NOMO-1 (cell line): ENCODE results near the gene MYORG.

ENCODE experiments used
- DNase-seq, 2 experiments: peaks; one replicate each; lab custom pipeline; 2025; ENCODE audit not compliant: unreplicated experiment in 2 of 2; lab: John Stamatoyannopoulos, UW

Gene MYORG

GRCh38 chr9:34385561-34386230 is 9.0 kb upstream of the MYORG start:
- no peak for DNase-seq

GRCh38 chr9:34384368-34385165 is 7.9 kb upstream of the MYORG start:
- no peak for DNase-seq

- no peak for DNase-seq
These were observed 7.2 kb upstream of the MYORG start for GRCh38 chr9:34383904-34384303.

- DNase-seq, result no peak
These were observed 6.2 kb upstream of the MYORG start for GRCh38 chr9:34382879-34383278.

- no peak for DNase-seq
These were observed 5.4 kb upstream of the MYORG start for GRCh38 chr9:34382054-34382453.

- no peak for DNase-seq
These were observed 4.6 kb upstream of the MYORG start for GRCh38 chr9:34381323-34381722.

- peak; percentile 78 to 87 for DNase-seq
These were observed 4.0 kb upstream of the MYORG start for GRCh38 chr9:34380511-34381315.

GRCh38 chr9:34380034-34380510 is 3.4 kb upstream of the MYORG start:
- no peak for DNase-seq

GRCh38 chr9:34379334-34380033 is 2.8 kb upstream of the MYORG start:
- peak; percentile 91 to 93 for DNase-seq

- DNase-seq, result no peak
These were observed 1.8 kb upstream of the MYORG start for GRCh38 chr9:34378376-34379060.

- peak; percentile 40 to 45 for DNase-seq
These were observed 677 bp upstream of the MYORG start for GRCh38 chr9:34377404-34377746.

GRCh38 chr9:34375901-34376595 is 650 bp downstream of the MYORG start:
- DNase-seq, result peak; percentile 27 to 47

- no peak for DNase-seq
These were observed 1.7 kb downstream of the MYORG start for GRCh38 chr9:34374905-34375552.

GRCh38 chr9:34374339-34374738 is 2.4 kb downstream of the MYORG start:
- DNase-seq, result no peak

GRCh38 chr9:34373749-34374148 is 2.9 kb downstream of the MYORG start:
- DNase-seq, result no peak

GRCh38 chr9:34372467-34373011 is 4.2 kb downstream of the MYORG start:
- DNase-seq, result no peak

- DNase-seq, result no peak
These were observed 4.7 kb downstream of the MYORG start for GRCh38 chr9:34371886-34372466.
